SK-N-SH (cell line): ENCODE results near the gene LRRC15. TPM values are rescaled to one million over a fixed set of nuclear protein-coding genes. Genes with fewer than 3 reads are reported as not detected.
A peak's percentile ranks its signal among the peaks of the same experiment; 100 is the strongest.

Experiments used
- CTCF ChIA-PET: fragments of 300-600, 350-600 bp; formaldehyde crosslinking; extraction: SDS; loops from one replicate; lab custom pipeline; 2021; lab: Yijun Ruan, JAX
- POLR2A ChIA-PET: fragments of 350-600 bp; sonication (Branson Sonifier 250); formaldehyde crosslinking; extraction: SDS; loops from one replicate; lab custom pipeline; 2020; ENCODE audit warnings: antibody characterized with exemption, inconsistent platforms; lab: Yijun Ruan, JAX
- DNase-seq: peaks from one replicate; pipeline ENCODE4 v3.0.0; 2012
- H2AFZ ChIP-seq: fragments of 200-600 bp; sonication (generic); 2 replicates; pipeline ENCODE4 v1.8.1; 2016; ENCODE audit warnings: antibody characterized with exemption, mild to moderate bottlenecking, low read depth
- H3F3A ChIP-seq: fragments of 200-600 bp; sonication (generic); replicated peaks from 2 replicates; pipeline ENCODE3; 2016; ENCODE audit warnings: antibody characterized with exemption, mild to moderate bottlenecking; ENCODE audit not compliant: insufficient read depth
- H3K27ac ChIP-seq, 2 experiments: fragments of 200-500 bp in 1 of 2; fragments of 200-600 bp in 1 of 2; sonication (Bioruptor generic) in 1 of 2; sonication (generic), shearing (Covaris generic) in 1 of 2; 2 replicates each; pipeline versions ENCODE4 v1.5.1 to v1.6.1; 2014 to 2016; ENCODE audit warnings: low read depth in 2 of 2, inconsistent platforms in 1 of 2, low read length in 1 of 2, mild to moderate bottlenecking in 1 of 2, mixed read lengths in 1 of 2
- H3K27me3 ChIP-seq: fragments of 200-600 bp; sonication (generic), shearing (Covaris generic); 2 replicates; pipeline ENCODE4 v1.6.1; 2016; ENCODE audit warnings: mixed run types; ENCODE audit not compliant: insufficient read depth
- H3K36me3 ChIP-seq, 2 experiments: fragments of 200-500 bp in 1 of 2; fragments of 200-600 bp in 1 of 2; sonication (Bioruptor generic) in 1 of 2; sonication (generic) in 1 of 2; replicated peaks in 1 of 2; 2 replicates each; pipeline versions ENCODE3 to v1.5.1; 2014 to 2016; ENCODE audit warnings: low read length in 1 of 2, mild to moderate bottlenecking in 1 of 2; ENCODE audit not compliant: insufficient read depth in 2 of 2, control insufficient read depth in 1 of 2
- H3K4me1 ChIP-seq, 2 experiments: fragments of 200-500 bp in 1 of 2; fragments of 200-600 bp in 1 of 2; sonication (Bioruptor generic) in 1 of 2; sonication (generic), shearing (Covaris generic) in 1 of 2; 2 replicates each; pipeline versions ENCODE4 v1.5.1 to v1.6.1; 2014 to 2016; ENCODE audit warnings: low read depth in 1 of 2, low read length in 1 of 2, mixed run types in 1 of 2; ENCODE audit not compliant: insufficient read depth in 2 of 2, control insufficient read depth in 1 of 2
- H3K4me2 ChIP-seq: fragments of 200-600 bp; sonication (generic), shearing (Covaris generic); 2 replicates; pipeline ENCODE4 v1.6.1; 2017; ENCODE audit warnings: mixed run types
- H3K4me3 ChIP-seq, 2 experiments: fragments of 200-500 bp in 1 of 2; fragments of 200-600 bp in 1 of 2; sonication (Bioruptor generic) in 1 of 2; sonication (generic), shearing (Covaris generic) in 1 of 2; 2 replicates each; pipeline versions ENCODE4 v1.5.1 to v1.8.1; 2014 to 2016; ENCODE audit warnings: low read depth in 2 of 2, inconsistent platforms in 1 of 2, low read length in 1 of 2, mild to moderate bottlenecking in 1 of 2, mixed read lengths in 1 of 2, moderate library complexity in 1 of 2
- H3K79me2 ChIP-seq: fragments of 200-600 bp; sonication (generic); 2 replicates; pipeline ENCODE4 v1.8.1; 2017; ENCODE audit warnings: mild to moderate bottlenecking; ENCODE audit not compliant: insufficient read depth
- H3K9ac ChIP-seq: fragments of 200-600 bp; sonication (generic); 2 replicates; pipeline ENCODE4 v1.6.1; 2017; ENCODE audit warnings: mixed run types
- H3K9me2 ChIP-seq: fragments of 200-600 bp; sonication (generic); 2 replicates; pipeline ENCODE4 v1.6.1; 2017; ENCODE audit warnings: mixed run types
- H3K9me3 ChIP-seq: fragments of 200-600 bp; sonication (generic); 2 replicates; pipeline ENCODE4 v1.6.1; 2017; ENCODE audit warnings: mixed run types, mild to moderate bottlenecking, moderate library complexity
- H4K20me1 ChIP-seq: fragments of 200-600 bp; sonication (generic); 2 replicates; pipeline ENCODE4 v1.6.1; 2017; ENCODE audit warnings: mild to moderate bottlenecking, mixed run types; ENCODE audit not compliant: insufficient read depth
- CHD2 ChIP-seq: fragments of 150-350 bp; IDR thresholded peaks from 2 replicates; pipeline ENCODE4 v1.6.1; 2018; ENCODE audit warnings: low read length; ENCODE audit not compliant: partially characterized antibody
- CTCF ChIP-seq: fragments of 200-600 bp; sonication (generic); IDR thresholded peaks from 2 replicates; pipeline ENCODE4 v1.6.1; 2017; ENCODE audit warnings: antibody characterized with exemption, mild to moderate bottlenecking, moderate library complexity
- ELF1 ChIP-seq: IDR thresholded peaks from 2 replicates; pipeline ENCODE4 v1.4.0; 2012
- FOXM1 ChIP-seq: IDR thresholded peaks from 2 replicates; pipeline ENCODE4 v1.4.0; 2012; ENCODE audit warnings: low read depth, mild to moderate bottlenecking
- GATA2 ChIP-seq: sonication (generic); formaldehyde crosslinking; IDR thresholded peaks from 2 replicates; pipeline ENCODE4 v1.5.0; 2020; ENCODE audit warnings: mild to moderate bottlenecking, missing genetic modification reagents
- IRF3 ChIP-seq: fragments of 150-350 bp; IDR thresholded peaks from 2 replicates; pipeline ENCODE4 v1.6.1; 2016; ENCODE audit warnings: mild to moderate bottlenecking, low read depth, low read length
- JUND ChIP-seq: IDR thresholded peaks from 2 replicates; pipeline ENCODE4 v1.4.0; 2012
- NFIC ChIP-seq: IDR thresholded peaks from 2 replicates; pipeline ENCODE4 v1.4.0; 2012; ENCODE audit warnings: borderline replicate concordance
- NRF1 ChIP-seq: IDR thresholded peaks from 2 replicates; pipeline ENCODE4 v1.6.1; 2012; ENCODE audit warnings: low read depth, mild to moderate bottlenecking, low read length
- PBX3 ChIP-seq: IDR thresholded peaks from 2 replicates; pipeline ENCODE4; 2012
- RAD21 ChIP-seq: IDR thresholded peaks from 2 replicates; pipeline ENCODE4 v1.6.1; 2012; ENCODE audit warnings: mild to moderate bottlenecking, low read length
- RCOR1 ChIP-seq: fragments of 150-350 bp; IDR thresholded peaks from 2 replicates; pipeline ENCODE4 v1.6.1; 2017; ENCODE audit warnings: antibody characterized with exemption, low read length
- REST ChIP-seq: IDR thresholded peaks from 2 replicates; pipeline ENCODE4 v1.6.1; 2012; ENCODE audit warnings: mild to moderate bottlenecking, low read depth, low read length, moderate library complexity
- SMC3 ChIP-seq: IDR thresholded peaks from 2 replicates; pipeline ENCODE4 v1.6.1; 2012; ENCODE audit warnings: low read depth, low read length, improper control_type of control experiment
- TCF12 ChIP-seq: IDR thresholded peaks from 2 replicates; pipeline ENCODE4 v1.4.0; 2012
- ZBTB33 ChIP-seq: IDR thresholded peaks from 2 replicates; pipeline ENCODE4 v1.4.0; 2012; ENCODE audit warnings: low read depth, borderline replicate concordance
- WGBS: methylation state at CpG from one replicate; pipeline ENCODE4 v1.1.6; 2017; ENCODE audit warnings: low lambda C conversion rate; 5-methylcytosine and 5-hydroxymethylcytosine counted together
- polyA plus RNA-seq, 3 experiments: library from polyadenylated mRNA; depleted of rRNA; stranded (reverse); fragments of >200 nt; gene quantifications; 2 replicates each; pipeline ENCODE4 v1.2.3, GENCODE V29; 2012

LRRC15 gene
- polyA plus RNA-seq, 1 of the 3 experiments (the other 2 are of a cell fraction) = 0.02 TPM

- Histone ChIP-seq H3K27ac (no peak overlapping the region), H3K4me3 (no peak overlapping the region), H3K27me3 (no peaks in the 10 kb centered on the region), H3K4me2 (no peak overlapping the region), H4K20me1 (no peaks in the 10 kb centered on the region), H3F3A (peaks cover 9% of the 10 kb centered on the region), H3K36me3 (no peaks in the 10 kb centered on the region), H3K9ac (no peak overlapping the region), H3K79me2 (no peaks in the 10 kb centered on the region), H3K9me3 (no peaks in the 10 kb centered on the region), H3K4me1 (peaks cover 3 to 5% of the 10 kb centered on the region in 2 experiments; a peak in 2 of 4 replicates), H3K9me2 (no peaks in the 10 kb centered on the region), H2AFZ (no peak overlapping the region)
- ChIA-PET POLR2A (interaction anchor here (1.3 kb wide), 1 partner anchor 10 kb away, joined by 3 read pairs; no protein-coding TSS in a partner anchor), CTCF (interaction anchor here (0.6 to 18.8 kb wide), 10 partner anchors 9 to 681 kb away, joined by 3 to 326 read pairs (median 20); partner anchors contain the start of gene LRRC15)
- DNase-seq = no peak
- TF ChIP-seq GATA2 (CRISPR knock-in tag) (no peak), RCOR1 (no peak), CHD2 (no peak), REST (no peak), JUND (no peak), FOXM1 (no peak), IRF3 (no peak), TCF12 (no peak), PBX3 (no peak), ELF1 (no peak)
- 40% methylated on average over 1 of the region's 9 CpGs for WGBS
Measured at GRCh38 chr3:194346035-194346434, 23.5 kb downstream of the LRRC15 start.

GRCh38 chr3:194344012-194344411, 25.5 kb downstream of the LRRC15 start:
- H4K20me1 ChIP-seq = no peaks in the 10 kb centered on the region
- no peaks in the 10 kb centered on the region for H3K9me3 ChIP-seq
- peaks cover 4% of the 10 kb centered on the region for H3F3A ChIP-seq
- H3K9ac ChIP-seq = no peak overlapping the region
- no peak overlapping the region; a peak in 1 of 4 replicates for H3K4me3 ChIP-seq
- H3K36me3 ChIP-seq = no peaks in the 10 kb centered on the region
- no peak overlapping the region for H2AFZ ChIP-seq
- POLR2A ChIA-PET = no interaction called here
- no peak overlapping the region for H3K4me2 ChIP-seq
- DNase-seq = peak; percentile 91
- no peaks in the 10 kb centered on the region for H3K9me2 ChIP-seq
- no peaks in the 10 kb centered on the region for H3K79me2 ChIP-seq
- H3K27ac ChIP-seq = no peak overlapping the region
- 35% methylated on average over 9 of the region's 9 CpGs for WGBS
- H3K4me1 ChIP-seq = peaks cover 0 to 9% of the 10 kb centered on the region in 2 experiments; a peak in 1 of 4 replicates
- H3K27me3 ChIP-seq = no peaks in the 10 kb centered on the region
- peak; percentile 66 for TF ChIP-seq SMC3
- TF ChIP-seq ZBTB33 = no peak
- TF ChIP-seq NFIC = no peak
- peak; percentile 68 for TF ChIP-seq RAD21
- peak; percentile 97 for TF ChIP-seq CTCF
- no peak for TF ChIP-seq NRF1
- no peak for TF ChIP-seq CHD2
- CTCF ChIA-PET = interaction anchor here (0.6 to 18.8 kb wide), 48 partner anchors 9 to 714 kb away, joined by 3 to 326 read pairs (median 5); partner anchors contain the start of genes GP5 and LRRC15
